Measurements from ENCODE around the gene PDCL3.

Gene PDCL3

GRCh38 chr2:100601661-100602060 lies 38.9 kb downstream of the PDCL3 start:
- no peak for TF ChIP-seq TEAD4 (IDR thresholded peaks at IDR 0.05)
- TF ChIP-seq YY1 (IDR thresholded peaks at IDR 0.05; ENCODE audit: low read depth), result no peak
- no peak for TF ChIP-seq FOXM1 (IDR thresholded peaks at IDR 0.05; ENCODE audit: borderline replicate concordance, low read depth)
- TF ChIP-seq TCF12 (IDR thresholded peaks at IDR 0.05; ENCODE audit: low read depth), result no peak
- TF ChIP-seq USF1 (IDR thresholded peaks at IDR 0.05), result no peak
- TF ChIP-seq EP300 (IDR thresholded peaks at IDR 0.05; ENCODE audit: borderline replicate concordance), result no peak
- TF ChIP-seq CEBPB (IDR thresholded peaks at IDR 0.05), result no peak
- TF ChIP-seq RAD21 (IDR thresholded peaks at IDR 0.05; ENCODE audit: low read depth), result no peak
- no peak for TF ChIP-seq MAX (IDR thresholded peaks at IDR 0.05)
- TF ChIP-seq CREB1 (IDR thresholded peaks at IDR 0.05; ENCODE audit: low read depth), result no peak
- TF ChIP-seq TAF1 (IDR thresholded peaks at IDR 0.05; ENCODE audit: low read depth), result no peak
- no peak for TF ChIP-seq NFIC (IDR thresholded peaks at IDR 0.05)
- no peak for TF ChIP-seq REST (IDR thresholded peaks at IDR 0.05; ENCODE audit: low read depth)
- TF ChIP-seq ZBTB7A (IDR thresholded peaks at IDR 0.05; ENCODE audit: low read depth), result no peak
- no peak for TF ChIP-seq EGR1 (IDR thresholded peaks at IDR 0.05)

DNA sequence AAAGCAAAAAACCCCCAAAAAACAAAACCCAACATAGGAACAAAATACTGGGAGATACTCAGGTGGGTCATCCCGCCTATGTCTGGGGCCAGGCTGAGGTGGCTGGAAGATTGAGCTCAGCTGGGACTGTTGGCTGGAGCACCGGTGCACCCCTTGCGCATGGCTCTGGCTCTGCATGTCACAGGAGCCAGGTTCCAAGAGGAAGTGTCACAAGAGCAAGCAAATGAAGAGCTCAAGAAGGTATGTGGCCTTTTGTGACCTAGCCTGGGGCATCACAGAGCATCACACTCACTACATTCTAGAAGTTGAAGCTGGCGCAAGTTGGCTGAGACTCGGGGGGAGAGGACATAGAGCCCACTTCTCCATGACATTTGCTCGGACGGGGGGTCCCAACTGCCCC lies 40.6 kb downstream of the PDCL3 start:
- TF ChIP-seq EP300 (IDR thresholded peaks at IDR 0.05; ENCODE audit: borderline replicate concordance) (no peak), MAX (IDR thresholded peaks at IDR 0.05) (no peak), FOXM1 (IDR thresholded peaks at IDR 0.05; ENCODE audit: borderline replicate concordance, low read depth) (no peak), EGR1 (IDR thresholded peaks at IDR 0.05) (no peak), USF1 (IDR thresholded peaks at IDR 0.05) (no peak), YY1 (IDR thresholded peaks at IDR 0.05; ENCODE audit: low read depth) (no peak), RAD21 (IDR thresholded peaks at IDR 0.05; ENCODE audit: low read depth) (no peak), TEAD4 (IDR thresholded peaks at IDR 0.05) (no peak), TAF1 (IDR thresholded peaks at IDR 0.05; ENCODE audit: low read depth) (no peak), NFIC (IDR thresholded peaks at IDR 0.05) (no peak)

GRCh38 chr2:100603948-100604633 lies 41.3 kb downstream of the PDCL3 start:
- no peak for TF ChIP-seq FOXM1 (IDR thresholded peaks at IDR 0.05; ENCODE audit: borderline replicate concordance, low read depth)
- TF ChIP-seq EGR1 (IDR thresholded peaks at IDR 0.05), result no peak
- no peak for TF ChIP-seq CREB1 (IDR thresholded peaks at IDR 0.05; ENCODE audit: low read depth)
- no peak for TF ChIP-seq YY1 (IDR thresholded peaks at IDR 0.05; ENCODE audit: low read depth)
- TF ChIP-seq EP300 (IDR thresholded peaks at IDR 0.05; ENCODE audit: borderline replicate concordance), result no peak
- no peak for TF ChIP-seq NFIC (IDR thresholded peaks at IDR 0.05)
- TF ChIP-seq TEAD4 (IDR thresholded peaks at IDR 0.05), result no peak
- no peak for TF ChIP-seq REST (IDR thresholded peaks at IDR 0.05; ENCODE audit: low read depth)
- TF ChIP-seq USF1 (IDR thresholded peaks at IDR 0.05), result no peak
- TF ChIP-seq ZBTB7A (IDR thresholded peaks at IDR 0.05; ENCODE audit: low read depth), result no peak
- TF ChIP-seq CEBPB (IDR thresholded peaks at IDR 0.05), result no peak
- TF ChIP-seq TCF12 (IDR thresholded peaks at IDR 0.05; ENCODE audit: low read depth), result no peak
- TF ChIP-seq RAD21 (IDR thresholded peaks at IDR 0.05; ENCODE audit: low read depth), result no peak
- TF ChIP-seq MAX (IDR thresholded peaks at IDR 0.05), result no peak
- no peak for TF ChIP-seq TAF1 (IDR thresholded peaks at IDR 0.05; ENCODE audit: low read depth)

- no peak for TF ChIP-seq CEBPB (IDR thresholded peaks at IDR 0.05)
- TF ChIP-seq RAD21 (IDR thresholded peaks at IDR 0.05; ENCODE audit: low read depth), result no peak
- no peak for TF ChIP-seq EP300 (IDR thresholded peaks at IDR 0.05; ENCODE audit: borderline replicate concordance)
- TF ChIP-seq CREB1 (IDR thresholded peaks at IDR 0.05; ENCODE audit: low read depth), result no peak
- TF ChIP-seq ZBTB7A (IDR thresholded peaks at IDR 0.05; ENCODE audit: low read depth), result no peak
- no peak for TF ChIP-seq YY1 (IDR thresholded peaks at IDR 0.05; ENCODE audit: low read depth)
- TF ChIP-seq TEAD4 (IDR thresholded peaks at IDR 0.05), result no peak
- TF ChIP-seq FOXM1 (IDR thresholded peaks at IDR 0.05; ENCODE audit: borderline replicate concordance, low read depth), result no peak
- TF ChIP-seq TAF1 (IDR thresholded peaks at IDR 0.05; ENCODE audit: low read depth), result no peak
- no peak for TF ChIP-seq MAX (IDR thresholded peaks at IDR 0.05)
- no peak for TF ChIP-seq USF1 (IDR thresholded peaks at IDR 0.05)
- no peak for TF ChIP-seq REST (IDR thresholded peaks at IDR 0.05; ENCODE audit: low read depth)
- no peak for TF ChIP-seq TCF12 (IDR thresholded peaks at IDR 0.05; ENCODE audit: low read depth)
- TF ChIP-seq NFIC (IDR thresholded peaks at IDR 0.05), result no peak
- no peak for TF ChIP-seq EGR1 (IDR thresholded peaks at IDR 0.05)
Measured at GRCh38 chr2:100606332-100606725, 43.5 kb downstream of the PDCL3 start.

Data from Ishikawa (cell line).